GM21360 (cell line): ENCODE data around the gene TULP1.

Experiments used
- ATAC-seq: cut with Tn5 transposase; IDR thresholded peaks from one replicate; pipeline ENCODE4 v1.9.1; 2021; ENCODE audit warnings: mild to moderate bottlenecking, moderate library complexity; ENCODE audit not compliant: unreplicated experiment

TULP1 gene

GRCh38 chr6:35485402-35485877, 27.3 kb downstream of the TULP1 start:
- ATAC-seq = no peak

- no peak for ATAC-seq
These were observed 27.7 kb downstream of the TULP1 start for GRCh38 chr6:35484921-35485392.

- no peak for ATAC-seq
These were observed 28.6 kb downstream of the TULP1 start for GRCh38 chr6:35483893-35484645.

- ATAC-seq = no peak
These were observed 29.2 kb downstream of the TULP1 start for GRCh38 chr6:35483490-35483889.

GRCh38 chr6:35483062-35483461, 29.6 kb downstream of the TULP1 start:
- no peak for ATAC-seq

- no peak for ATAC-seq
These were observed 31.5 kb downstream of the TULP1 start for GRCh38 chr6:35481226-35481625.

GRCh38 chr6:35480176-35480575, 32.5 kb downstream of the TULP1 start:
- ATAC-seq = no peak

- ATAC-seq = no peak
These were observed 34.4 kb downstream of the TULP1 start for GRCh38 chr6:35478259-35478658.

- ATAC-seq = no peak
These were observed 35.0 kb downstream of the TULP1 start for GRCh38 chr6:35477551-35478179.

- ATAC-seq = no peak
These were observed 35.7 kb downstream of the TULP1 start for GRCh38 chr6:35477028-35477427.

GRCh38 chr6:35476004-35476403, 36.7 kb downstream of the TULP1 start:
- ATAC-seq = no peak

GRCh38 chr6:35475573-35475972, 37.1 kb downstream of the TULP1 start:
- ATAC-seq = no peak

GRCh38 chr6:35474942-35475570, 37.6 kb downstream of the TULP1 start:
- ATAC-seq = no peak

- no peak for ATAC-seq
These were observed 38.4 kb downstream of the TULP1 start for GRCh38 chr6:35474131-35474941.

- no peak for ATAC-seq
These were observed 38.9 kb downstream of the TULP1 start for GRCh38 chr6:35473850-35474130.

- ATAC-seq = no peak
These were observed 39.4 kb downstream of the TULP1 start for GRCh38 chr6:35473075-35473849.

GRCh38 chr6:35471836-35472345, 40.8 kb downstream of the TULP1 start:
- no peak for ATAC-seq

- ATAC-seq = no peak
These were observed 42.0 kb downstream of the TULP1 start for GRCh38 chr6:35470663-35471120.

GRCh38 chr6:35469751-35470662, 42.7 kb downstream of the TULP1 start:
- no peak for ATAC-seq
